Measurements from ENCODE around the gene CABP4. TPM values are rescaled to one million over a fixed set of nuclear protein-coding genes. Genes with fewer than 3 reads are reported as not detected.

CABP4 gene
- total RNA-seq, 1 donor = not detected

DNA sequence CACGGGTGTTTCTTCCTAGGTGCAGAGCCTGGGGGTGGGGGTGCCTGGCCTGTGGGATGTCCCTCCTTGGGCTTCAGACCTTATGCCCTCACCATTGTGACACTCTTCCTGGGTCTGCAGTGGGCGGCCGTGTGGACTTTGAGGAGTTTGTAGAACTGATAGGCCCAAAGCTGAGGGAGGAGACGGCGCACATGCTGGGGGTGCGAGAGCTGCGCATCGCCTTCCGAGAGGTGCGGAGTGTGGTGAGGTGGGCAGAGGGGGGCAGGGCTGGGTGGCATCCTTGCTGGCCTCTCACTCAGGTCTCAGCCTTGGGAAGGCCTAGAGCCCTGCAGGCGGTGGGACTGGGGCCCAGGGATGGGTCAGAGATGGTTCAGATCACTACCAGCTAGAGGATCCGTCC is 2.3 kb downstream of the CABP4 start:
- Histone ChIP-seq H4K20me1 (ENCODE audit: insufficient read depth, low read length) (no peaks in the 10 kb centered on the region), H3K4me3 (ENCODE audit: insufficient read depth, low read length) (no peak overlapping the region), H3K4me1 (ENCODE audit: insufficient read depth, low read length) (no peaks in the 10 kb centered on the region), H3K9me3 (ENCODE audit: low read depth, low read length) (no peaks in the 10 kb centered on the region), H3K36me3 (ENCODE audit: insufficient read depth, low read length) (no peaks in the 10 kb centered on the region), H3K27me3 (ENCODE audit: insufficient read depth, low read length) (peaks cover 3% of the 10 kb centered on the region), H3K4me2 (ENCODE audit: insufficient read depth, low read length) (no peak overlapping the region), H3K27ac (ENCODE audit: low read depth, low read length) (no peak overlapping the region), H3K79me2 (ENCODE audit: insufficient read depth, low read length) (no peaks in the 10 kb centered on the region), H2AFZ (ENCODE audit: low read length) (no peak overlapping the region)
- TF ChIP-seq, protein P1, sequence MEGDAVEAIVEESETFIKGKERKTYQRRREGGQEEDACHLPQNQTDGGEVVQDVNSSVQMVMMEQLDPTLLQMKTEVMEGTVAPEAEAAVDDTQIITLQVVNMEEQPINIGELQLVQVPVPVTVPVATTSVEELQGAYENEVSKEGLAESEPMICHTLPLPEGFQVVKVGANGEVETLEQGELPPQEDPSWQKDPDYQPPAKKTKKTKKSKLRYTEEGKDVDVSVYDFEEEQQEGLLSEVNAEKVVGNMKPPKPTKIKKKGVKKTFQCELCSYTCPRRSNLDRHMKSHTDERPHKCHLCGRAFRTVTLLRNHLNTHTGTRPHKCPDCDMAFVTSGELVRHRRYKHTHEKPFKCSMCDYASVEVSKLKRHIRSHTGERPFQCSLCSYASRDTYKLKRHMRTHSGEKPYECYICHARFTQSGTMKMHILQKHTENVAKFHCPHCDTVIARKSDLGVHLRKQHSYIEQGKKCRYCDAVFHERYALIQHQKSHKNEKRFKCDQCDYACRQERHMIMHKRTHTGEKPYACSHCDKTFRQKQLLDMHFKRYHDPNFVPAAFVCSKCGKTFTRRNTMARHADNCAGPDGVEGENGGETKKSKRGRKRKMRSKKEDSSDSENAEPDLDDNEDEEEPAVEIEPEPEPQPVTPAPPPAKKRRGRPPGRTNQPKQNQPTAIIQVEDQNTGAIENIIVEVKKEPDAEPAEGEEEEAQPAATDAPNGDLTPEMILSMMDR (IDR thresholded peaks at IDR 0.05; ENCODE audit: extremely low read depth, low read depth, low read length) = no peak
- peak; percentile 59 for DNase-seq (ENCODE audit: insufficient read length, low spot score, missing footprints)

DNA sequence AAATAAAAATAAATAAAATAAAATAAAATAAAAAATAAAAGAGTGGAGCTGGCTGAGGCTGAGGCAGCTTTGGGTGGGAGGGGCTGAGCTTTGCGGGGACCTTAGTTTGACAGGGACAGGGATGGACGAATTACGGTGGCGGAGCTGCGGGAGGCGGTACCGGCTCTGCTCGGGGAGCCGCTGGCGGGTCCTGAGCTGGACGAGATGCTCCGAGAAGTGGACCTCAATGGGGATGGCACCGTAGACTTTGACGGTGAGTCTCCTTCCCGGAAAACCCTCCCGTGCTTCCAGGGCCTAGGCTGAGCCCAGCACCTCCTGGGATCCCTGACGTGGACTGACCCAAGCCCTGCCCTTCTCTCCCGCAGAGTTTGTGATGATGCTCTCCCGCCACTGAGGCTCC is 3.1 kb downstream of the CABP4 start:
- no peaks in the 10 kb centered on the region for H3K79me2 ChIP-seq (ENCODE audit: insufficient read depth, low read length)
- no peak overlapping the region for H3K27ac ChIP-seq (ENCODE audit: low read depth, low read length)
- H4K20me1 ChIP-seq (ENCODE audit: insufficient read depth, low read length) = no peaks in the 10 kb centered on the region
- H3K27me3 ChIP-seq (ENCODE audit: insufficient read depth, low read length) = peaks cover 3% of the 10 kb centered on the region
- no peak overlapping the region for H2AFZ ChIP-seq (ENCODE audit: low read length)
- H3K9me3 ChIP-seq (ENCODE audit: low read depth, low read length) = no peaks in the 10 kb centered on the region
- TF ChIP-seq, protein P1 (IDR thresholded peaks at IDR 0.05; ENCODE audit: extremely low read depth, low read depth, low read length) = no peak
- peak; percentile 41 for DNase-seq (ENCODE audit: insufficient read length, low spot score, missing footprints)
- no peak overlapping the region for H3K4me3 ChIP-seq (ENCODE audit: insufficient read depth, low read length)
- H3K4me1 ChIP-seq (ENCODE audit: insufficient read depth, low read length) = no peaks in the 10 kb centered on the region
- no peak overlapping the region for H3K4me2 ChIP-seq (ENCODE audit: insufficient read depth, low read length)
- H3K36me3 ChIP-seq (ENCODE audit: insufficient read depth, low read length) = no peaks in the 10 kb centered on the region

GRCh38 chr11:67463186-67463585 is 8.0 kb downstream of the CABP4 start:
- peaks cover 3% of the 10 kb centered on the region for H3K27me3 ChIP-seq (ENCODE audit: insufficient read depth, low read length)
- H3K79me2 ChIP-seq (ENCODE audit: insufficient read depth, low read length) = peaks cover 7% of the 10 kb centered on the region
- H4K20me1 ChIP-seq (ENCODE audit: insufficient read depth, low read length) = no peaks in the 10 kb centered on the region
- no peaks in the 10 kb centered on the region for H3K9me3 ChIP-seq (ENCODE audit: low read depth, low read length)
- no peak overlapping the region for H2AFZ ChIP-seq (ENCODE audit: low read length)
- no peaks in the 10 kb centered on the region for H3K36me3 ChIP-seq (ENCODE audit: insufficient read depth, low read length)
- peak; percentile 31 for DNase-seq (ENCODE audit: insufficient read length, low spot score, missing footprints)
- H3K4me2 ChIP-seq (ENCODE audit: insufficient read depth, low read length) = no peak overlapping the region
- no peak overlapping the region for H3K27ac ChIP-seq (ENCODE audit: low read depth, low read length)
- H3K4me1 ChIP-seq (ENCODE audit: insufficient read depth, low read length) = peaks cover 18% of the 10 kb centered on the region
- H3K4me3 ChIP-seq (ENCODE audit: insufficient read depth, low read length) = no peak overlapping the region
- TF ChIP-seq, protein P1 (IDR thresholded peaks at IDR 0.05; ENCODE audit: extremely low read depth, low read depth, low read length) = no peak

DNA sequence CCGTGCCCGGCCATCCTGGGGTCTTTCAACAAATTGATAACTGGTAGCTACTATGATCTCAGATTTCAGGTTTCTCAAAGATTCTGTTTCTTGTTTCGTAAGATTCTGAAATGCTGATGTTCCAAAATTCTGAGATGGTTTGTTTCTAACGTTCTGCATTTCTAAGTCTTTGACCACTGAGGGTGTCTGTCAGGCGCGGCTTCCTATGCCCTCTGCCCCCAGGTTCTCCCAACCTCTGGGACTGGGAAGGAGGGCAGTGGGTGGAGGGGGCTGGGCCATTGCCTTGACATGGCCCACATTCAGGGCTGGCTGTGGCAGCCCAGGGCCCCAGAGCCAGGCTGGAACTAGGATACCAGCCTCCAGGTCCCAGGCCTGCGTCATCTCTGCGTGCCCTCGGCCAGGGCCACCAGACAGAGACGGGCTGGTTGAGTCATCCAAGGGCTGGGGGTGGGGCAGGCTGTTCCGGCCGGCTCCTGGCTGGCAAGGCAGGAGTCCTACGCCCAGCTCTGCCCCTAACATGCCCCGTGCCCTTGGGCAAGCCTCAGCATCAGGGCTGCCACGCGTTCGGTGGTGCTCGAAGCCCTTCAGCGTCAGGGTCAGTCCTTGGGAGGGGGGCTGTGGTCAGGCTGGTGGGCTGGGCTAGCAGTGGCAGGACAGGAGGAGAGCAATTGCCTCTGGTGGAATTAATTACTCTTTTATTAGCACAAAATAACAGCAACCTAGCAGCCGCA is 8.7 kb downstream of the CABP4 start:
- Histone ChIP-seq H3K4me3 (ENCODE audit: insufficient read depth, low read length) (peak overlapping the region; percentile 75), H2AFZ (ENCODE audit: low read length) (peak overlapping the region; percentile 65), H3K4me1 (ENCODE audit: insufficient read depth, low read length) (peaks cover 21% of the 10 kb centered on the region), H4K20me1 (ENCODE audit: insufficient read depth, low read length) (no peaks in the 10 kb centered on the region), H3K9me3 (ENCODE audit: low read depth, low read length) (no peaks in the 10 kb centered on the region), H3K79me2 (ENCODE audit: insufficient read depth, low read length) (peaks cover 10% of the 10 kb centered on the region), H3K27me3 (ENCODE audit: insufficient read depth, low read length) (peaks cover 3% of the 10 kb centered on the region), H3K36me3 (ENCODE audit: insufficient read depth, low read length) (no peaks in the 10 kb centered on the region), H3K27ac (ENCODE audit: low read depth, low read length) (peak overlapping the region; percentile 70), H3K4me2 (ENCODE audit: insufficient read depth, low read length) (peak overlapping the region; percentile 82)
- TF ChIP-seq, protein P1 (IDR thresholded peaks at IDR 0.05; ENCODE audit: extremely low read depth, low read depth, low read length) = no peak
- DNase-seq (ENCODE audit: insufficient read length, low spot score, missing footprints) = peak; percentile 95

All from osteoblast (primary cell).